Hepatocyte (in vitro differentiated cells): ENCODE data around the gene RNF17. TPM values are rescaled to one million over a fixed set of nuclear protein-coding genes. Genes with fewer than 3 reads are reported as not detected.
"Not testable (repeated sequence)": the region's sequence is repeated elsewhere in the genome, so short reads cannot be mapped to it uniquely, and the experiment has no call there.

Source experiments
- DNase-seq: peaks from one replicate; pipeline ENCODE4 v3.0.0-alpha.2; 2016; ENCODE audit warnings: low spot score
- H2AFZ ChIP-seq: fragments of 200-600 bp; sonication (generic); 2 replicates; pipeline ENCODE4 v1.6.0; 2016; ENCODE audit warnings: antibody characterized with exemption, mild to moderate bottlenecking
- H3K27ac ChIP-seq: fragments of 200-600 bp; sonication (generic); 2 replicates; pipeline ENCODE4 v1.5.1; 2016; ENCODE audit warnings: mild to moderate bottlenecking
- H3K27me3 ChIP-seq: fragments of 200-600 bp; sonication (generic); 2 replicates; pipeline ENCODE4 v1.6.1; 2016
- H3K36me3 ChIP-seq: fragments of 200-600 bp; sonication (generic); replicated peaks from 2 replicates; pipeline ENCODE4 v1.5.1; 2016; ENCODE audit warnings: low read depth; ENCODE audit not compliant: insufficient read depth
- H3K4me1 ChIP-seq: fragments of 200-600 bp; sonication (generic); 2 replicates; pipeline ENCODE4 v1.5.1; 2016; ENCODE audit warnings: mild to moderate bottlenecking, moderate library complexity; ENCODE audit not compliant: insufficient read depth
- H3K4me2 ChIP-seq: fragments of 200-600 bp; sonication (generic); 2 replicates; pipeline ENCODE4 v1.6.0; 2016
- H3K4me3 ChIP-seq: fragments of 200-600 bp; sonication (generic); 2 replicates; pipeline ENCODE4 v1.5.1; 2016; ENCODE audit warnings: mild to moderate bottlenecking
- H3K79me2 ChIP-seq: fragments of 200-600 bp; sonication (generic); 2 replicates; pipeline ENCODE4 v1.6.0; 2017; ENCODE audit warnings: mild to moderate bottlenecking
- H3K9me2 ChIP-seq: fragments of 200-600 bp; sonication (generic); replicated peaks from 2 replicates; pipeline ENCODE4 v1.6.0; 2017; ENCODE audit warnings: mild to moderate bottlenecking; ENCODE audit not compliant: insufficient read depth
- H3K9me3 ChIP-seq: fragments of 200-600 bp; sonication (generic); 2 replicates; pipeline ENCODE4 v1.5.1; 2016; ENCODE audit warnings: low read depth, mild to moderate bottlenecking
- H4K20me1 ChIP-seq: fragments of 200-600 bp; sonication (generic); 2 replicates; pipeline ENCODE4 v1.6.0; 2016; ENCODE audit warnings: mild to moderate bottlenecking; ENCODE audit not compliant: insufficient read depth, poor library complexity, severe bottlenecking
- CTCF ChIP-seq: fragments of 200-600 bp; sonication (generic); IDR thresholded peaks from 2 replicates; pipeline ENCODE4 v1.5.1; 2016; ENCODE audit warnings: antibody characterized with exemption, mild to moderate bottlenecking; ENCODE audit not compliant: poor library complexity
- EZH2 ChIP-seq: fragments of 200-600 bp; sonication (generic); IDR thresholded peaks from 2 replicates; pipeline ENCODE4 v1.6.1; 2016; ENCODE audit warnings: antibody characterized with exemption, mild to moderate bottlenecking, borderline replicate concordance
- EZH2phosphoT487 ChIP-seq: fragments of 200-600 bp; sonication (generic); IDR thresholded peaks from one replicate; pipeline ENCODE4 v1.6.1; 2018; ENCODE audit warnings: antibody characterized with exemption, mild to moderate bottlenecking, low read depth, moderate library complexity; ENCODE audit not compliant: unreplicated experiment, severe bottlenecking
- WGBS: methylation state at CpG from one replicate; pipeline ENCODE4 v1.1.6; 2016; ENCODE audit warnings: low lambda C conversion rate; ENCODE audit errors: missing lambda C conversion rate; 5-methylcytosine and 5-hydroxymethylcytosine counted together
- polyA plus RNA-seq: library from polyadenylated mRNA; unstranded; fragments of >200 nt; fragmentation: Nextera tagmentation; extraction: Ambion mirVana; gene quantifications from 2 replicates; pipeline ENCODE4 v1.2.1, GENCODE V29; 2016
- total RNA-seq: library from RNA; depleted of rRNA; stranded (reverse); fragments of >200 nt; gene quantifications from 2 replicates; pipeline ENCODE4 v1.2.3, GENCODE V29; 2014

The RNF17 gene
- total and polyA plus RNA-seq, 2 experiments from 2014 or later = not detected

GRCh38 chr13:24822640-24823039, 58.7 kb downstream of the RNF17 start:
- no peaks in the 10 kb centered on the region for H3K9me3 ChIP-seq
- no peaks in the 10 kb centered on the region for H4K20me1 ChIP-seq
- no peak overlapping the region for H2AFZ ChIP-seq
- H3K9me2 ChIP-seq = no peaks in the 10 kb centered on the region
- no peaks in the 10 kb centered on the region for H3K4me1 ChIP-seq
- no peak overlapping the region for H3K27ac ChIP-seq
- H3K4me2 ChIP-seq = no peak overlapping the region
- no peak for TF ChIP-seq EZH2phosphoT487
- TF ChIP-seq CTCF = no peak
- TF ChIP-seq EZH2 = no peak
- H3K79me2 ChIP-seq = no peaks in the 10 kb centered on the region
- H3K36me3 ChIP-seq = no peaks in the 10 kb centered on the region
- no peaks in the 10 kb centered on the region for H3K27me3 ChIP-seq
- no peak for DNase-seq
- H3K4me3 ChIP-seq = no peak overlapping the region
- WGBS = 88% methylated on average over 5 of the region's 5 CpGs

DNA sequence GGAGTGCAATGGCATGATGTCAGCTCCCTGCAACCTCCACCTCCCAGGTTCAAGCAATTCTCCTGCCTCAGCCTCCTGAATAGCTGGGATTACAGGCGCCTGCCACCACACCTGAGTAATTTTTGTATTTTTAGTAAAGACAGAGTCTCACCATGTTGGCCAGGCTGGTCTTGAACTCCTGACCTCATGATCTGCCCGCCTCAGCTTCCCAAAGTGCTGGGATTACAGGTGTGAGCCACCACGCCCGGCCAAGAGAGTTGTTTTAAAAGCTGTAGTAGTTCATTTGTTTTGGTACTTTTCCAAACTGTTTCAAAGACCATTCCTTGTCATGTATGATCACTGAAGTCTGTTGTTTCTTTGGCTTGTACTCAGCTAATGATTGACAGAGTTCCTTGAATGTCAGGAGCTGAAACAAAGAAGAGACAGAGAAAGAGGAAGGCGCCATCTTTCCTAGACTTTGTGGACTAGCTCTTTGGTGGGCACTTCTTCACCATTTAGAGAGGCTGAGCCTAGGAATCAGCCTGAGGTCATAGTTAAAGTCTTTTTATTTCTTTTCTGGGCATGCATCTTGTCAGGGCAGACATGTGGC, 59.2 kb downstream of the RNF17 start:
- H3K4me1 ChIP-seq, H4K20me1 ChIP-seq, DNase-seq, H3K9me3 ChIP-seq, H3K79me2 ChIP-seq, H3K9me2 ChIP-seq, H3K27me3 ChIP-seq, H3K36me3 ChIP-seq, H3K4me2 ChIP-seq, H3K27ac ChIP-seq, H3K4me3 ChIP-seq: not testable (repeated sequence)
- H2AFZ ChIP-seq = peak overlapping the region; percentile 26
- 87% methylated on average over 5 of the region's 5 CpGs for WGBS

DNA sequence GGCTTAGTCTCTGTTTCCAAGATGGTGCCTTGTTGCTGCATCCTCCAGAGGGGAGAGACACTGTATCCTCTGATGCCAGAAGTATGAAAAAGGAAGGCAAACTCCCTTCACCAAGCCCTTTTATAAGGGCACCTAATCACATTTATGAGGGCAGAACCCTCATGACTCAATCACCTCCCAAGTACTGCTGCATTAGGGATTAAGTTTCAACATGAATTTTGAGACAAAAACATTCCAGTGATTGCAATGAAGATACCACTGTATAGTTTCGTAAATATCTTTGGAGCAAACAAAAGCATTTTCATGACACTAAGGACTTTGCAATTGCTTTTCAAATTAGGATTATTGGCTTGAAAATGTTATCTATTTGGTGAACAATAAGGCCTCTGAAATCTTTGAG, 63.8 kb downstream of the RNF17 start:
- H4K20me1 ChIP-seq = no peaks in the 10 kb centered on the region
- no peak overlapping the region for H3K4me3 ChIP-seq
- H3K4me2 ChIP-seq = no peak overlapping the region
- no peak overlapping the region for H3K27ac ChIP-seq
- no peaks in the 10 kb centered on the region for H3K4me1 ChIP-seq
- TF ChIP-seq EZH2phosphoT487 (no peak), EZH2 (no peak), CTCF (no peak)
- DNase-seq = no peak
- no peaks in the 10 kb centered on the region for H3K79me2 ChIP-seq
- no peaks in the 10 kb centered on the region for H3K9me2 ChIP-seq
- H3K9me3 ChIP-seq = no peaks in the 10 kb centered on the region
- H3K27me3 ChIP-seq = no peaks in the 10 kb centered on the region
- WGBS = 81% methylated on average over 1 of the region's 1 CpG
- no peak overlapping the region for H2AFZ ChIP-seq
- no peaks in the 10 kb centered on the region for H3K36me3 ChIP-seq

DNA sequence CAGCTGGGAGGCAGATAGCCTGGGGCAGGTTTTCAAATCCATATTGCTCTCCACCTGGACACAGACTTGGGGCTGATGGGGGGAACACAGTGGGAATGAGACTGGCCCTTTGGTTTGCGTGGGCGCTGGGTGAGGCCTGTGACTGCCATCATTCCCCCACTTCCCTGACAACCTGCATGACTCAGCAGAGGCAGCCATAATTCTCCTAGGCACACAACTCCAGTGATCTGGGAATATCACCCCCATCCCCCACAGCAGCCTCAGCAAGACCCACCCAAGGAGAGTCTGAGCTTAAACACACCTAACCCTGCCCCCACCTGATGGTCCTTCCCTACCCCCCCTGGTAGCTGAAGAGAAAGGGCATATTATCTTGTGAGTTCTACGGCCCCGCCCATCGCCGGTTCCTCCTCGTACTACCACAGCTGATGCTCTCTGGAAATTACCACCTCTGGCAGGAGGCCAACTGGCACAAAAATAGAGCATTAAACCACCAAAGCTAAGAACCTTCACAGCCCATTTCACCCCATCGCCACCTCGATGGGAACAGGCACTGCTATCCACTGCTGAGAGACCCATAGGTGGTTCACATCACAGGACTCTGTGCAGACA, 71.0 kb downstream of the RNF17 start:
- Histone ChIP-seq H3K4me3 (no peak overlapping the region), H3K9me2 (no peaks in the 10 kb centered on the region), H3K27me3 (no peaks in the 10 kb centered on the region), H3K27ac (no peak overlapping the region), H3K9me3 (no peaks in the 10 kb centered on the region), H3K4me2 (no peak overlapping the region), H2AFZ (no peak overlapping the region), H4K20me1 (no peaks in the 10 kb centered on the region), H3K36me3 (no peaks in the 10 kb centered on the region), H3K4me1 (no peaks in the 10 kb centered on the region), H3K79me2 (no peaks in the 10 kb centered on the region)
- WGBS = 91% methylated on average over 9 of the region's 9 CpGs
- peak; percentile 9 for DNase-seq
- no peak for TF ChIP-seq EZH2phosphoT487

DNA sequence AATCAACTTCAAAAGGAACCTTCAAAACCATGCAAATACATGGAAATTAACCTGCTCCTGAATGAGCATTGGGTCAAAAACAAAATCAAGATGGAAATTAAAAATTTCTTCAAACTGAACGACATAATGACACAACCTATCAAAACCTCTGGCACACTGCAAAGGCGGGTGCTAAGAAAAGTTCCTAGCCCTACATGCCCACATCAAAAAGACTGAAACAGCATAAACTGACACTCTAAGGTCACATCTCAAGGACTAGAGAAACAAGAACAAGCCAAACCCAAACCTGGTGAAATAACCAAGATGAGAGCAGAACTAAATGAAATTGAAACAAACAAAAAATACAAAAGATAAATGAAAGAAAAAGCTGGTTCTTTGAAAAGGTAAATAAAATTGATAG, 73.6 kb downstream of the RNF17 start:
- not testable (repeated sequence) for H3K27ac ChIP-seq, H3K4me1 ChIP-seq, H3K36me3 ChIP-seq, DNase-seq, H3K9me2 ChIP-seq, H4K20me1 ChIP-seq, H2AFZ ChIP-seq, H3K4me3 ChIP-seq, H3K79me2 ChIP-seq, H3K27me3 ChIP-seq, H3K4me2 ChIP-seq, H3K9me3 ChIP-seq
- WGBS = 94% methylated on average over 2 of the region's 2 CpGs
